Left colon (tissue), 2 donors: ENCODE results near the gene CEACAM6. TPM values are rescaled to one million over a fixed set of nuclear protein-coding genes. Genes with fewer than 3 reads are reported as not detected.
"Not testable (repeated sequence)": the region's sequence is repeated elsewhere in the genome, so short reads cannot be mapped to it uniquely, and the experiment has no call there.

Experiments
- ATAC-seq: fragments of 200-7000 bp; cut with Tn5 transposase; one replicate; pipeline ENCODE4 v1.9.1; 2020; ENCODE audit warnings: mild to moderate bottlenecking, moderate library complexity
- DNase-seq, 2 donors: peaks; one replicate each; pipeline ENCODE4 v3.0.0-alpha.2; 2020
- intact Hi-C, 2 donors: fragments of 100-400 bp; cut with DNase I in 1 of 2; cut with micrococcal nuclease in 1 of 2; formaldehyde crosslinking; loops; one replicate each; pipeline versions ENCODE4 v1.11.2 to v1.14.0; 2022; cut with DNase I, micrococcal nuclease
- long read RNA-seq: library from polyadenylated mRNA; unstranded; transcript quantifications from one replicate; pipeline ENCODE4 v2.0.0, GENCODE V29; 2021
- total RNA-seq, 2 donors: library from RNA; stranded (reverse); fragmentation: NEBNext Ultra II Directional; extraction: Animal tissue kit (Norgen Biotek cat#: 25700); gene quantifications; one replicate each; pipeline ENCODE4 v1.2.1, GENCODE V29; 2021
- donor health status: DM: no; HTN: no; CAD: no.
- donor health status: DM: yes; HTN: yes; CAD: no.

The CEACAM6 gene
- 100 to 1,000 TPM; 485 to 596 TPM for total RNA-seq
- long read RNA-seq, transcript CEACAM6-201 (6 exons, 2,700 nt): major isoform, 612 of 986 reads
- long read RNA-seq, partial matches to known transcripts: 329 of 986 reads
- long read RNA-seq, other reads (novel, unspliced or antisense): 45 of 986 reads

GRCh38 chr19:41755328-41755913, at the start of gene CEACAM6:
TSS of gene CEACAM6 (plus strand) at chr19:41755530. CDS start at chr19:41755639, 109 bp downstream.
- ATAC-seq (peak; percentile 73), DNase-seq (peak; percentile 74 to 77)
- intact Hi-C loops: no loop called here

DNA sequence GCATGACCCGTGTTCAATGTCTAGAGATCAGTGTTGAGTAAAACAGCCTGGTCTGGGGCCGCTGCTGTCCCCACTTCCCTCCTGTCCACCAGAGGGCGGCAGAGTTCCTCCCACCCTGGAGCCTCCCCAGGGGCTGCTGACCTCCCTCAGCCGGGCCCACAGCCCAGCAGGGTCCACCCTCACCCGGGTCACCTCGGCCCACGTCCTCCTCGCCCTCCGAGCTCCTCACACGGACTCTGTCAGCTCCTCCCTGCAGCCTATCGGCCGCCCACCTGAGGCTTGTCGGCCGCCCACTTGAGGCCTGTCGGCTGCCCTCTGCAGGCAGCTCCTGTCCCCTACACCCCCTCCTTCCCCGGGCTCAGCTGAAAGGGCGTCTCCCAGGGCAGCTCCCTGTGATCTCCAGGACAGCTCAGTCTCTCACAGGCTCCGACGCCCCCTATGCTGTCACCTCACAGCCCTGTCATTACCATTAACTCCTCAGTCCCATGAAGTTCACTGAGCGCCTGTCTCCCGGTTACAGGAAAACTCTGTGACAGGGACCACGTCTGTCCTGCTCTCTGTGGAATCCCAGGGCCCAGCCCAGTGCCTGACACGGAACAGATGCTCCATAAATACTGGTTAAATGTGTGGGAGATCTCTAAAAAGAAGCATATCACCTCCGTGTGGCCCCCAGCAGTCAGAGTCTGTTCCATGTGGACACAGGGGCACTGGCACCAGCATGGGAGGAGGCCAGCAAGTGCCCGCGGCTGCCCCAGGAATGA, 48.4 kb upstream of the CEACAM6 start:
- ATAC-seq (peak; percentile 68), DNase-seq (peak; percentile 85 to 88)
- intact Hi-C loops: no loop called here

DNA sequence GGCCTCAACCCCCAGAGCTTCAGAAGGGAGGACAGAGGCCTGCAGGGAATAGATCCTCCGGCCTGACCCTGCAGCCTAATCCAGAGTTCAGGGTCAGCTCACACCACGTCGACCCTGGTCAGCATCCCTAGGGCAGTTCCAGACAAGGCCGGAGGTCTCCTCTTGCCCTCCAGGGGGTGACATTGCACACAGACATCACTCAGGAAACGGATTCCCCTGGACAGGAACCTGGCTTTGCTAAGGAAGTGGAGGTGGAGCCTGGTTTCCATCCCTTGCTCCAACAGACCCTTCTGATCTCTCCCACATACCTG, 47.9 kb upstream of the CEACAM6 start:
- intact Hi-C loops: no loop called here
- DNase-seq (peak; percentile 54 to 57), ATAC-seq (peak; percentile 32)

DNA sequence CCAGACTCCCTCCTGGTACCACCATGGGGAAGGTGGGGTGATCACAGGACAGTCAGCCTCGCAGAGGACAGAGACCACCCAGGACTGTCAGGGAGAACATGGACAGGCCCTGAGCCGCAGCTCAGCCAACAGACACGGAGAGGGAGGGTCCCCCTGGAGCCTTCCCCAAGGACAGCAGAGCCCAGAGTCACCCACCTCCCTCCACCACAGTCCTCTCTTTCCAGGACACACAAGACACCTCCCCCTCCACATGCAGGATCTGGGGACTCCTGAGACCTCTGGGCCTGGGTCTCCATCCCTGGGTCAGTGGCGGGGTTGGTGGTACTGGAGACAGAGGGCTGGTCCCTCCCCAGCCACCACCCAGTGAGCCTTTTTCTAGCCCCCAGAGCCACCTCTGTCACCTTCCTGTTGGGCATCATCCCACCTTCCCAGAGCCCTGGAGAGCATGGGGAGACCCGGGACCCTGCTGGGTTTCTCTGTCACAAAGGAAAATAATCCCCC, 47.4 kb upstream of the CEACAM6 start:
- intact Hi-C loops: no loop called here
- peak in 1 of 2 donors; percentile 38 for DNase-seq
- ATAC-seq: no peak

DNA sequence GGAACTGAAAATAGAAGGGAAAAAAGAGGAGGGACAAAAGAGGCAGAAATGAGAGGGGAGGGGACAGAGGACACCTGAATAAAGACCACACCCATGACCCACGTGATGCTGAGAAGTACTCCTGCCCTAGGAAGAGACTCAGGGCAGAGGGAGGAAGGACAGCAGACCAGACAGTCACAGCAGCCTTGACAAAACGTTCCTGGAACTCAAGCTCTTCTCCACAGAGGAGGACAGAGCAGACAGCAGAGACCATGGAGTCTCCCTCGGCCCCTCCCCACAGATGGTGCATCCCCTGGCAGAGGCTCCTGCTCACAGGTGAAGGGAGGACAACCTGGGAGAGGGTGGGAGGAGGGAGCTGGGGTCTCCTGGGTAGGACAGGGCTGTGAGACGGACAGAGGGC, 46.8 kb upstream of the CEACAM6 start, which contains the start of gene CEACAM5:
Gene CEACAM5 (plus strand): TSS at position 146 of the 400 bp plus-strand sequence. CDS start 106 bp downstream, at position 252.
- intact Hi-C loops: no loop called here
- peak; percentile 90 for DNase-seq
- peak; percentile 58 for ATAC-seq

- ATAC-seq, intact Hi-C loops: not testable (repeated sequence)
- peak in 1 of 2 donors; percentile 21 for DNase-seq
Observed at GRCh38 chr19:41709516-41709915, 45.8 kb upstream of the CEACAM6 start.

DNA sequence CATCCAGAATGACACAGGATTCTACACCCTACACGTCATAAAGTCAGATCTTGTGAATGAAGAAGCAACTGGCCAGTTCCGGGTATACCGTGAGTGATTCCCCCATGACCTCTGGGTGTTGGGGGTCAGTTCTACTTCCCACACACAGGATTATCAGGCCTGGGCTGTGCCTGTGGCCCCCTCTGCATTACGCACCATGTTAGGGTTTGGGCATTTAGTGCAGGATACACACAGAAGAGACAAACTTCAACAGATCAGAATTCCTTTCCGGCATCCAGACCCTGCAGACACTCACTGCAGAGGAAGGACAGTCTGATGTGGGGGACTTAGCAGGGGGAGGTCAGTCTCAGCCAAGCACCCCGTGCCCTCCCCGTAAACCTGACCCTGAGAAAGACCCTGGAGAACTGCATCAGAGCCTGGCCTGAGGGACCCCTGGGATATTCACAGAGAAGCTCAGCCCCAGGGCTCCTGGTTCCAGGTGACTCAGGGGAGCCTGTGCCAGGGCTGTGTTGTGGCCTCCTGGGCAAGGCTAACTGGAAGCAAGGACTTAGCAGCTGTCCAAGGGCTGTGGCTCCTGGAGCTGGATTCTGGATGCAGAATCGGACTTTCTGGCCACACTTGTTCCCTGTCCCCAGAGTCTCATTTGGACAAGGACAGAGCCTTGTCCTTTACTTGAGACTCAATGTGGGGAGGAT, 45.2 kb upstream of the CEACAM6 start:
- ATAC-seq (no peak), DNase-seq (peak; percentile 27 to 40)
- intact Hi-C loops: no loop called here

DNA sequence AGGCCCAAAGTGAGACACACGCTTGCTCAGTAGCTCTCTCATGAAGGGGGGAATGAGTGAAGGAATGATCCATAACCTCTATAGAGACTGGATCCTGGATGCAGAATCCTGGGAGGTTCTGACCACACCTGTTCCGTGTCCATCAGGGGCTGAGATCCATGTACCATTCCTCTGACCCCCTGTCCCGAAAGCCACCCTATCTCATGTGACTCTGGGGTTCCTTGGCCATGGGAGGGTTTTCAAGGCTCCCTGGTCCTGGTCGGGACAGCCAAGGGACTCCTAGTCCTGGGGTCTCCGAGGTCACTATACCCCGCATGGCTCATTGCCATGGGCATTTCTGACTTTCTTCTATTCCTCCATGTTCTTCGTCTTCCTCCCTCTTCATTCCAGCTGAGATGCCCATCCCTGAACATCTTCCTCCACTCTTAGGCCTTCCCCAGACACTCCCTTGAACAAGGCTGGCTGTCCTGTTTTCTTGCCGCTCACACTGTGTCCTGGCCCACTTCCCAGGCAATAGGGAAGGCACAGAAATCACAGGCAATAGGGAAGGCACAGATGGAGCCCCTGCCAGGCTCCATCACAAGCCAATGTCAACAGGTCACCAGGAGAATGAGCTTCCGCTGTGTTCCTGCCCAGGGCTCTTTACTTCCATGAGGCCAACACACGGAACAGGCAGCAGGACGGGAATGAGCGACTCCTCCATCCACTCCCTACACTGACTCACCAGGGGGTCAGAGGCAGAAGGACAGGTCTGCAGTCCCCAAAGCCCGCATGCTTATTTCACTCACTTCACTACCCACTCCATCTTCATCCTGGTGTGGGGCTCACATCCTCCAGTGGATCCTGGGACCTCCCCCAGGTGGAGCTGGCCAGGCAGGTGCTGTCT, 43.7 kb upstream of the CEACAM6 start:
- DNase-seq: peak; percentile 52
- intact Hi-C loops: no loop called here

GRCh38 chr19:41714598-41714997, 40.7 kb upstream of the CEACAM6 start:
- ATAC-seq: no peak
- intact Hi-C loops: no loop called here

More for the DNA sequence above, 43.7 kb upstream of the CEACAM6 start:
- peak; percentile 34 for ATAC-seq

GRCh38 chr19:41718761-41719160, 36.6 kb upstream of the CEACAM6 start:
- DNase-seq: no peak
- ATAC-seq: no peak
- intact Hi-C loops: no loop called here

More at GRCh38 chr19:41714598-41714997, 40.7 kb upstream of the CEACAM6 start:
- peak in 1 of 2 donors; percentile 21 for DNase-seq

GRCh38 chr19:41720103-41720502, 35.2 kb upstream of the CEACAM6 start:
- no peak for DNase-seq
- intact Hi-C loops: no loop called here
- peak; percentile 5 for ATAC-seq

- intact Hi-C loops: no loop called here
- DNase-seq (no peak), ATAC-seq (no peak)
Observed at GRCh38 chr19:41726493-41726892, 28.8 kb upstream of the CEACAM6 start.

GRCh38 chr19:41734156-41734555, 21.2 kb upstream of the CEACAM6 start:
- DNase-seq (peak in 1 of 2 donors; percentile 38), ATAC-seq (no peak)
- intact Hi-C loops: no loop called here

- ATAC-seq (peak; percentile 75), DNase-seq (peak; percentile 74 to 90)
- intact Hi-C loops: no loop called here
Observed at GRCh38 chr19:41734585-41734984, 20.7 kb upstream of the CEACAM6 start.

DNA sequence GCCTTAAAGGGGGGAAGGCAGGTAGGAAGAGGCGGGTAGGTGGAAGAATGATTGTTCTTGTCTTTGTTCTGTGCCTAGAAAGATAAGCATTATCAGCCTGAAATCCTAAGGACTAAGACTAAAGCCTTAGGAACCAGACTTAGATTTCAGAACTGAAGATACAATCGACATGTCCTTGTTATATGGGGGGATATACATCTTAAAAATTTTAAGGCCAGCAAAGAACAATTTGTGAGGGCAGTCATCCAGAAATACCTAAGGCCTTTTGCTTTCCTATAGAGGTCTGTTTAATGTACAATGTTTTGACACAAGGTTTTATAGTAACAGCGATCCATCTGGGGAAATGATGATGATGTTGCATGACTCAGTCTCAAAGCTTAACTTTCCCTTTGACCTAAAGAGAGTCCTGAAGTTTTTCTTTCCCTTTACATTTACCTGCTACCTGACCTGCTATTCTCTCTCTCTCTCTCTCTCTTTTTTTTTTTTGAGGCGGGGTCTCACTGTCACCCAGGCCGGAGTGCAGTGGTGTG, 20.2 kb upstream of the CEACAM6 start:
- ATAC-seq (peak; percentile 57), DNase-seq (no peak)
- intact Hi-C loops: no loop called here

DNA sequence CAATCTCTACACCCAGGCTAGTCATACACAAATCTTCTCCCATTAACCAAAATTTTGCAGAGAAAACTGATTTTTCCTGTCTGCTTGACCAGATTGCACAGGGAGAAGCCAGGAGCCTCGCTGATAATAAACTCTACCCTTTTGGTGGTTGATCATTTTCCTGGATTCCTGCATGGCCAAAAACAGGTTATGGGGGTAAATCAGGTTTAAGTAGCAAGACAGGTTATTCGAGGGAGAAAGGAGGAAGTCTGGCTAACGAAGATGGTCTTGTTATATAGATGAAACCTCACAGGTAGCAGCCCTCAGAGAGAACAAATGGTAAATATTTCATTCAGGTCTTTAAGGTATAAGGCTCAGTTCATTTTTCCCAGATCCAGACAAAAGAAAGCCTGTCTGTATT, 16.0 kb upstream of the CEACAM6 start:
- no peak for DNase-seq
- intact Hi-C loops: no loop called here
- no peak for ATAC-seq

DNA sequence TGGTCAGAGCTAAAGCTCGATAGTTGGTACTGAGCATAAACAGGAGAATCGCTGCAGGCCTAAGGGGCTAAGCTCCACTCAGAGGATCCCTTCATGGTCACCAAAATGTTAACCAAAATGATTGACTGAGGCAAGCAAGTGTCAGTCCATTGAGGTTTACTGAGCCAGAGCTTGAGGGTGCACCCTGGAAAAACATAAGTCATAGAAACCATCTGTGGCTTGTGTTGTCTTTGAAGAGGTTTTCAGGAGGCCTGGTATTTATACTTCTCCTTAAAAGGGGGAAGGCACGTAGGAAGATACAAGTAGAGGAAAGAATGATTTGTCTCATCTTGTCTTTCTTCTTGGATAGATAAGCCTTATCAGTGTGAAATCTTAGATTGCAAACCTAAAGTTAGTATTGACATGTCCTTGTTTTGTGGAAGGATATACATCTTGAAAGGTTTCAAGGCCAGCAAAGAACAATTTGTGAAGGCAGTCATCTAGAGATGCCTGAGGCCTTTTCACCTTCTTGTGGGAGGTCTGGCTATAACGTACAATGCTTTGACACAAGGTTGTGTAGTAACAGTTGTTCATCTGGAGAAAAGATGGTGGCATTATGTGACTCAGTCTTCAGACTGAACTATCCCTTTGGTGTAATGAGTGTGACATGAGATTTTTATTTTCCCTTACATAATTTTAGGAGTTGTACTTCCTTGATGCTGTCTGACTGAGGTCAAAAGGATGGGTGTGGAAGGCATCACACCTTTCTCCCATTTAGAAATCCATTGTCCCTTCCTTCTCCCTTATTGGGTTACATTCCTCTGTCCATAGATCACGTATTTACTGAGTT, 14.7 kb upstream of the CEACAM6 start:
- intact Hi-C loops: no loop called here
- no peak for DNase-seq
- ATAC-seq: peak; percentile 68

- DNase-seq (no peak), ATAC-seq (no peak)
- intact Hi-C loops: no loop called here
Observed at GRCh38 chr19:41741244-41741554, 14.1 kb upstream of the CEACAM6 start.
